SK-N-SH (cell line): ENCODE results near the gene DPF3. TPM values are rescaled to one million over a fixed set of nuclear protein-coding genes. Genes with fewer than 3 reads are reported as not detected.

Experiments used
- CTCF ChIA-PET: fragments of 300-600, 350-600 bp; formaldehyde crosslinking; extraction: SDS; loops from one replicate; lab custom pipeline; 2021; lab: Yijun Ruan, JAX
- POLR2A ChIA-PET: fragments of 350-600 bp; sonication (Branson Sonifier 250); formaldehyde crosslinking; extraction: SDS; loops from one replicate; lab custom pipeline; 2020; ENCODE audit warnings: antibody characterized with exemption, inconsistent platforms; lab: Yijun Ruan, JAX
- DNase-seq: peaks from one replicate; pipeline ENCODE4 v3.0.0; 2012
- H2AFZ ChIP-seq: fragments of 200-600 bp; sonication (generic); 2 replicates; pipeline ENCODE4 v1.8.1; 2016; ENCODE audit warnings: antibody characterized with exemption, mild to moderate bottlenecking, low read depth
- H3F3A ChIP-seq: fragments of 200-600 bp; sonication (generic); replicated peaks from 2 replicates; pipeline ENCODE3; 2016; ENCODE audit warnings: antibody characterized with exemption, mild to moderate bottlenecking; ENCODE audit not compliant: insufficient read depth
- H3K27ac ChIP-seq, 2 experiments: fragments of 200-500 bp in 1 of 2; fragments of 200-600 bp in 1 of 2; sonication (Bioruptor generic) in 1 of 2; sonication (generic), shearing (Covaris generic) in 1 of 2; 2 replicates each; pipeline versions ENCODE4 v1.5.1 to v1.6.1; 2014 to 2016; ENCODE audit warnings: low read depth in 2 of 2, inconsistent platforms in 1 of 2, low read length in 1 of 2, mild to moderate bottlenecking in 1 of 2, mixed read lengths in 1 of 2
- H3K27me3 ChIP-seq: fragments of 200-600 bp; sonication (generic), shearing (Covaris generic); 2 replicates; pipeline ENCODE4 v1.6.1; 2016; ENCODE audit warnings: mixed run types; ENCODE audit not compliant: insufficient read depth
- H3K36me3 ChIP-seq, 2 experiments: fragments of 200-500 bp in 1 of 2; fragments of 200-600 bp in 1 of 2; sonication (Bioruptor generic) in 1 of 2; sonication (generic) in 1 of 2; replicated peaks in 1 of 2; 2 replicates each; pipeline versions ENCODE3 to v1.5.1; 2014 to 2016; ENCODE audit warnings: low read length in 1 of 2, mild to moderate bottlenecking in 1 of 2; ENCODE audit not compliant: insufficient read depth in 2 of 2, control insufficient read depth in 1 of 2
- H3K4me1 ChIP-seq, 2 experiments: fragments of 200-500 bp in 1 of 2; fragments of 200-600 bp in 1 of 2; sonication (Bioruptor generic) in 1 of 2; sonication (generic), shearing (Covaris generic) in 1 of 2; 2 replicates each; pipeline versions ENCODE4 v1.5.1 to v1.6.1; 2014 to 2016; ENCODE audit warnings: low read depth in 1 of 2, low read length in 1 of 2, mixed run types in 1 of 2; ENCODE audit not compliant: insufficient read depth in 2 of 2, control insufficient read depth in 1 of 2
- H3K4me2 ChIP-seq: fragments of 200-600 bp; sonication (generic), shearing (Covaris generic); 2 replicates; pipeline ENCODE4 v1.6.1; 2017; ENCODE audit warnings: mixed run types
- H3K4me3 ChIP-seq, 2 experiments: fragments of 200-500 bp in 1 of 2; fragments of 200-600 bp in 1 of 2; sonication (Bioruptor generic) in 1 of 2; sonication (generic), shearing (Covaris generic) in 1 of 2; 2 replicates each; pipeline versions ENCODE4 v1.5.1 to v1.8.1; 2014 to 2016; ENCODE audit warnings: low read depth in 2 of 2, inconsistent platforms in 1 of 2, low read length in 1 of 2, mild to moderate bottlenecking in 1 of 2, mixed read lengths in 1 of 2, moderate library complexity in 1 of 2
- H3K79me2 ChIP-seq: fragments of 200-600 bp; sonication (generic); 2 replicates; pipeline ENCODE4 v1.8.1; 2017; ENCODE audit warnings: mild to moderate bottlenecking; ENCODE audit not compliant: insufficient read depth
- H3K9ac ChIP-seq: fragments of 200-600 bp; sonication (generic); 2 replicates; pipeline ENCODE4 v1.6.1; 2017; ENCODE audit warnings: mixed run types
- H3K9me2 ChIP-seq: fragments of 200-600 bp; sonication (generic); 2 replicates; pipeline ENCODE4 v1.6.1; 2017; ENCODE audit warnings: mixed run types
- H3K9me3 ChIP-seq: fragments of 200-600 bp; sonication (generic); 2 replicates; pipeline ENCODE4 v1.6.1; 2017; ENCODE audit warnings: mixed run types, mild to moderate bottlenecking, moderate library complexity
- H4K20me1 ChIP-seq: fragments of 200-600 bp; sonication (generic); 2 replicates; pipeline ENCODE4 v1.6.1; 2017; ENCODE audit warnings: mild to moderate bottlenecking, mixed run types; ENCODE audit not compliant: insufficient read depth
- CHD2 ChIP-seq: fragments of 150-350 bp; IDR thresholded peaks from 2 replicates; pipeline ENCODE4 v1.6.1; 2018; ENCODE audit warnings: low read length; ENCODE audit not compliant: partially characterized antibody
- EP300 ChIP-seq, 2 experiments: IDR thresholded peaks; 2 replicates each; pipeline versions ENCODE4 v1.4.0 to v1.6.1; 2012; ENCODE audit warnings: borderline replicate concordance in 1 of 2, low read depth in 1 of 2, low read length in 1 of 2
- FOSL2 ChIP-seq: IDR thresholded peaks from 2 replicates; pipeline ENCODE4 v1.4.0; 2012; ENCODE audit warnings: low read depth, mild to moderate bottlenecking, moderate library complexity, borderline replicate concordance
- FOXJ3 ChIP-seq: sonication (generic); formaldehyde crosslinking; IDR thresholded peaks from 2 replicates; pipeline ENCODE4 v1.5.1; 2020; ENCODE audit warnings: mild to moderate bottlenecking, missing genetic modification reagents
- FOXM1 ChIP-seq: IDR thresholded peaks from 2 replicates; pipeline ENCODE4 v1.4.0; 2012; ENCODE audit warnings: low read depth, mild to moderate bottlenecking
- GABPA ChIP-seq: IDR thresholded peaks from 2 replicates; pipeline ENCODE4 v1.4.0; 2012; ENCODE audit warnings: low read depth, mild to moderate bottlenecking
- GATA2 ChIP-seq: sonication (generic); formaldehyde crosslinking; IDR thresholded peaks from 2 replicates; pipeline ENCODE4 v1.5.0; 2020; ENCODE audit warnings: mild to moderate bottlenecking, missing genetic modification reagents
- JUND ChIP-seq: IDR thresholded peaks from 2 replicates; pipeline ENCODE4 v1.4.0; 2012
- MEF2A ChIP-seq: IDR thresholded peaks from 2 replicates; pipeline ENCODE4 v1.4.0; 2012; ENCODE audit warnings: low read depth, borderline replicate concordance
- MXI1 ChIP-seq: IDR thresholded peaks from 2 replicates; pipeline ENCODE4 v1.6.1; 2012; ENCODE audit warnings: mild to moderate bottlenecking, low read depth, low read length, improper control_type of control experiment
- NFIC ChIP-seq: IDR thresholded peaks from 2 replicates; pipeline ENCODE4 v1.4.0; 2012; ENCODE audit warnings: borderline replicate concordance
- NRF1 ChIP-seq: IDR thresholded peaks from 2 replicates; pipeline ENCODE4 v1.6.1; 2012; ENCODE audit warnings: low read depth, mild to moderate bottlenecking, low read length
- POLR2AphosphoS5 ChIP-seq: IDR thresholded peaks from 2 replicates; pipeline ENCODE4 v1.6.1; 2012; ENCODE audit warnings: low read depth, low read length
- RAD21 ChIP-seq: IDR thresholded peaks from 2 replicates; pipeline ENCODE4 v1.6.1; 2012; ENCODE audit warnings: mild to moderate bottlenecking, low read length
- RCOR1 ChIP-seq: fragments of 150-350 bp; IDR thresholded peaks from 2 replicates; pipeline ENCODE4 v1.6.1; 2017; ENCODE audit warnings: antibody characterized with exemption, low read length
- REST ChIP-seq: IDR thresholded peaks from 2 replicates; pipeline ENCODE4 v1.6.1; 2012; ENCODE audit warnings: mild to moderate bottlenecking, low read depth, low read length, moderate library complexity
- RFX5 ChIP-seq: IDR thresholded peaks from 2 replicates; pipeline ENCODE4 v1.6.1; 2012; ENCODE audit warnings: mild to moderate bottlenecking, improper control_type of control experiment, low read length
- RXRA ChIP-seq: IDR thresholded peaks from 2 replicates; pipeline ENCODE4 v1.4.0; 2012; ENCODE audit warnings: low read depth, mild to moderate bottlenecking, borderline replicate concordance
- SIN3A ChIP-seq: IDR thresholded peaks from 2 replicates; pipeline ENCODE4 v1.6.1; 2012; ENCODE audit warnings: low read depth, mild to moderate bottlenecking, low read length, moderate library complexity, borderline replicate concordance
- SMC3 ChIP-seq: IDR thresholded peaks from 2 replicates; pipeline ENCODE4 v1.6.1; 2012; ENCODE audit warnings: low read depth, low read length, improper control_type of control experiment
- TAF1 ChIP-seq: IDR thresholded peaks from 2 replicates; pipeline ENCODE4 v1.6.1; 2012; ENCODE audit warnings: low read depth, mild to moderate bottlenecking, low read length, moderate library complexity, borderline replicate concordance
- TCF12 ChIP-seq: IDR thresholded peaks from 2 replicates; pipeline ENCODE4 v1.4.0; 2012
- TEAD4 ChIP-seq: IDR thresholded peaks from 2 replicates; pipeline ENCODE4 v1.4.0; 2012; ENCODE audit warnings: mild to moderate bottlenecking, borderline replicate concordance; ENCODE audit not compliant: insufficient read depth
- USF2 ChIP-seq: fragments of 150-350 bp; IDR thresholded peaks from 2 replicates; pipeline ENCODE4 v1.6.1; 2017; ENCODE audit warnings: antibody characterized with exemption, low read length, low read depth, borderline replicate concordance
- WGBS: methylation state at CpG from one replicate; pipeline ENCODE4 v1.1.6; 2017; ENCODE audit warnings: low lambda C conversion rate; 5-methylcytosine and 5-hydroxymethylcytosine counted together
- polyA plus RNA-seq, 3 experiments: library from polyadenylated mRNA; depleted of rRNA; stranded (reverse); fragments of >200 nt; gene quantifications; 2 replicates each; pipeline ENCODE4 v1.2.3, GENCODE V29; 2012
- TF ChIP-seq, protein P1 (sequence below): IDR thresholded peaks from 2 replicates; pipeline ENCODE4 v1.4.0; 2012; ENCODE audit warnings: low read depth, borderline replicate concordance
- TF ChIP-seq, protein P2 (sequence below): IDR thresholded peaks from 2 replicates; pipeline ENCODE4 v1.4.0; 2012; ENCODE audit warnings: low read depth, borderline replicate concordance
- TF ChIP-seq, protein P3 (sequence below): IDR thresholded peaks from 2 replicates; pipeline ENCODE4 v1.4.0; 2012; ENCODE audit warnings: low read depth

DPF3 gene
- polyA plus RNA-seq, 1 of the 3 experiments (the other 2 are of a cell fraction): 2.8 TPM

- TF ChIP-seq NRF1 (no peak), EP300 (IDR thresholded peaks at IDR 0.05; ENCODE audit: borderline replicate concordance in 1 of 2, low read depth in 1 of 2, low read length in 1 of 2) (no peak)
- TF ChIP-seq, all 33 proteins: peak for 0
Observed at GRCh38 chr14:72651714-72652113, 242.2 kb downstream of the DPF3 start (continued).

GRCh38 chr14:72651081-72651480 lies 242.8 kb downstream of the DPF3 start:
- TF ChIP-seq TAF1: no peak
- peak; percentile 70; the same call in 1 of the 2 replicates for TF ChIP-seq RXRA
- no peak for TF ChIP-seq RFX5
- TF ChIP-seq REST: no peak
- no peak for TF ChIP-seq RCOR1
- TF ChIP-seq, protein P1, sequence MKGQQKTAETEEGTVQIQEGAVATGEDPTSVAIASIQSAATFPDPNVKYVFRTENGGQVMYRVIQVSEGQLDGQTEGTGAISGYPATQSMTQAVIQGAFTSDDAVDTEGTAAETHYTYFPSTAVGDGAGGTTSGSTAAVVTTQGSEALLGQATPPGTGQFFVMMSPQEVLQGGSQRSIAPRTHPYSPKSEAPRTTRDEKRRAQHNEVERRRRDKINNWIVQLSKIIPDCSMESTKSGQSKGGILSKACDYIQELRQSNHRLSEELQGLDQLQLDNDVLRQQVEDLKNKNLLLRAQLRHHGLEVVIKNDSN: no peak
- TF ChIP-seq CHD2: no peak
- TF ChIP-seq POLR2AphosphoS5: no peak
- TF ChIP-seq FOXM1: no peak
- TF ChIP-seq, protein P2, sequence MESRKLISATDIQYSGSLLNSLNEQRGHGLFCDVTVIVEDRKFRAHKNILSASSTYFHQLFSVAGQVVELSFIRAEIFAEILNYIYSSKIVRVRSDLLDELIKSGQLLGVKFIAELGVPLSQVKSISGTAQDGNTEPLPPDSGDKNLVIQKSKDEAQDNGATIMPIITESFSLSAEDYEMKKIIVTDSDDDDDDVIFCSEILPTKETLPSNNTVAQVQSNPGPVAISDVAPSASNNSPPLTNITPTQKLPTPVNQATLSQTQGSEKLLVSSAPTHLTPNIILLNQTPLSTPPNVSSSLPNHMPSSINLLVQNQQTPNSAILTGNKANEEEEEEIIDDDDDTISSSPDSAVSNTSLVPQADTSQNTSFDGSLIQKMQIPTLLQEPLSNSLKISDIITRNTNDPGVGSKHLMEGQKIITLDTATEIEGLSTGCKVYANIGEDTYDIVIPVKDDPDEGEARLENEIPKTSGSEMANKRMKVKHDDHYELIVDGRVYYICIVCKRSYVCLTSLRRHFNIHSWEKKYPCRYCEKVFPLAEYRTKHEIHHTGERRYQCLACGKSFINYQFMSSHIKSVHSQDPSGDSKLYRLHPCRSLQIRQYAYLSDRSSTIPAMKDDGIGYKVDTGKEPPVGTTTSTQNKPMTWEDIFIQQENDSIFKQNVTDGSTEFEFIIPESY: no peak
- TF ChIP-seq TEAD4: no peak
- TF ChIP-seq, protein P3, sequence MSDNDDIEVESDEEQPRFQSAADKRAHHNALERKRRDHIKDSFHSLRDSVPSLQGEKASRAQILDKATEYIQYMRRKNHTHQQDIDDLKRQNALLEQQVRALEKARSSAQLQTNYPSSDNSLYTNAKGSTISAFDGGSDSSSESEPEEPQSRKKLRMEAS: no peak
- TF ChIP-seq FOSL2: no peak
- no peak for TF ChIP-seq SIN3A
- no peak for TF ChIP-seq GATA2 (CRISPR knock-in tag)
- TF ChIP-seq NFIC: peak; percentile 36; the same call in 1 of the 2 replicates
- no peak for TF ChIP-seq FOXJ3 (CRISPR knock-in tag)
- peak; percentile 12; the same call in 1 of the 2 replicates for TF ChIP-seq TCF12
- TF ChIP-seq MXI1: no peak
- TF ChIP-seq RAD21: no peak
- no peak for TF ChIP-seq MEF2A
- no peak for TF ChIP-seq JUND
- no peak for TF ChIP-seq NRF1
- TF ChIP-seq SMC3: no peak
- no peak for TF ChIP-seq USF2
- TF ChIP-seq GABPA: no peak
- H3K27me3 ChIP-seq: no peaks in the 10 kb centered on the region
- H3K79me2 ChIP-seq: no peaks in the 10 kb centered on the region
- H2AFZ ChIP-seq: 0 out of 2 replicates have a peak overlapping the region, but pooled peaks have one; percentile 31
- H3K36me3 ChIP-seq: no peaks in the 10 kb centered on the region
- H3K9ac ChIP-seq: no peak overlapping the region
- H3K9me3 ChIP-seq: no peaks in the 10 kb centered on the region
- no peak overlapping the region; a peak in 1 of 4 replicates for H3K27ac ChIP-seq
- no peaks in the 10 kb centered on the region for H3K9me2 ChIP-seq
- no peaks in the 10 kb centered on the region for H4K20me1 ChIP-seq
- H3K4me3 ChIP-seq: no peak overlapping the region
- peaks cover 22 to 25% of the 10 kb centered on the region in 2 experiments for H3K4me1 ChIP-seq
- 100% methylated on average over 1 of the region's 6 CpGs for WGBS
- POLR2A ChIA-PET: no interaction called here
- H3K4me2 ChIP-seq: 0 out of 2 replicates have a peak overlapping the region, but pooled peaks have one; percentile 16
- no peaks in the 10 kb centered on the region for H3F3A ChIP-seq
- peak; percentile 51 for DNase-seq
- CTCF ChIA-PET: no interaction called here
